Duodenal mucosa (tissue), 2 donors: ENCODE results near the gene TBC1D22B.

ENCODE experiments used
- H3K27ac ChIP-seq: one replicate; pipeline ENCODE4 v1.7.0; 2013; ENCODE audit warnings: low read depth, low read length
- H3K27me3 ChIP-seq, 2 donors: one replicate each; pipeline ENCODE4 v1.7.0; 2013; ENCODE audit warnings: low read length in 2 of 2, control low read depth in 1 of 2; ENCODE audit not compliant: insufficient read depth in 2 of 2, control insufficient read depth in 1 of 2
- H3K36me3 ChIP-seq, 2 donors: one replicate each; pipeline ENCODE4 v1.7.0; 2013; ENCODE audit warnings: low read length in 2 of 2, control low read depth in 1 of 2; ENCODE audit not compliant: insufficient read depth in 2 of 2, control insufficient read depth in 1 of 2
- H3K4me1 ChIP-seq, 2 donors: one replicate each; pipeline ENCODE4 v1.7.0; 2013; ENCODE audit warnings: low read length in 2 of 2, control low read depth in 1 of 2; ENCODE audit not compliant: insufficient read depth in 2 of 2, control insufficient read depth in 1 of 2
- H3K4me3 ChIP-seq, 2 donors: one replicate each; pipeline ENCODE4 v1.7.0; 2013; ENCODE audit warnings: low read length in 2 of 2, low read depth in 1 of 2
- H3K9ac ChIP-seq, 2 donors: one replicate each; pipeline ENCODE4 v1.7.0; 2013; ENCODE audit warnings: low read length in 2 of 2, low read depth in 1 of 2
- H3K9me3 ChIP-seq, 2 donors: one replicate each; pipeline ENCODE4 v1.7.0; 2013; ENCODE audit warnings: low read length in 2 of 2, control low read depth in 1 of 2; ENCODE audit not compliant: control insufficient read depth in 1 of 2

TBC1D22B gene

DNA sequence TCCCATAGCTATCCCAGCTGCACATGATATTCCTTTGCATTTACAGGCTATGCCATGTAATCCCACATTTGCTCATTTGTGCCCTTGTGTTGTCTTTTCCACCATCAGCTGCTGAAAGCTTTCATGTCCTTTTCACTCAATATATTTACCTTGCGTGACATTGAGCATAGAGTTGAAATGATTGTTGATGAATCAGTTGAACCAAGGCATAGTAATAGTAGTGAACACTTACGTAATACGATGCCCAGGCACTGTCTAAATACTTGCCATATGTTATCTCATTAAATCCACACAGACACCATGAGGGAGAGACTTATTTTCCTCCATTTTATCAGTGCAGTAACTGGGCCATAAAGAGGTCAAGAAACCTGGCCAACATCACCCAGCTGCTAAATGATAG is 109.3 kb downstream of the TBC1D22B start:
- Histone ChIP-seq H3K9me3 (no peaks in the 10 kb centered on the region), H3K4me3 (no peak overlapping the region), H3K27me3 (no peaks in the 10 kb centered on the region), H3K36me3 (peaks cover 7 to 58% of the 10 kb centered on the region in 2 donors), H3K9ac (no peak overlapping the region), H3K4me1 (no peaks in the 10 kb centered on the region), H3K27ac (no peak overlapping the region)

DNA sequence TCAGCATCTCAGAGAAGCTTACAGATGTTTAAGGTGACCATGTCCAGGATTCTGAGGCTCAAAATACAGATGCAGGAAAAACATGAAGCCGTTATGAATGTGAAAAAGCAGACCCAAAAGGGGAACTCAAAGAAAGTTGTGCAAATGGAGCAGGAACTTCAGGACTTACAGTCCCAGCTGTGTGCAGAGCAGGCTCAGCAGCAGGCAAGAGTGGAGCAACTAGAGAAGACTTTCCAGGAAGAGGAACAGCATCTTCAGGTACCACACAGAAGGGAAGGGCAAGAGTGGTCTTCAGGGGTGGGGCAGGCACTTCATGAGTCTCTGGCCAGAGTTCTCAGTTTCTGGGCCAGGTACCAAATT is 111.4 kb downstream of the TBC1D22B start:
- Histone ChIP-seq H3K9me3 (no peaks in the 10 kb centered on the region), H3K36me3 (peaks cover 6 to 45% of the 10 kb centered on the region in 2 donors), H3K4me1 (no peaks in the 10 kb centered on the region), H3K27ac (no peak overlapping the region), H3K4me3 (no peak overlapping the region), H3K27me3 (no peaks in the 10 kb centered on the region), H3K9ac (no peak overlapping the region)

DNA sequence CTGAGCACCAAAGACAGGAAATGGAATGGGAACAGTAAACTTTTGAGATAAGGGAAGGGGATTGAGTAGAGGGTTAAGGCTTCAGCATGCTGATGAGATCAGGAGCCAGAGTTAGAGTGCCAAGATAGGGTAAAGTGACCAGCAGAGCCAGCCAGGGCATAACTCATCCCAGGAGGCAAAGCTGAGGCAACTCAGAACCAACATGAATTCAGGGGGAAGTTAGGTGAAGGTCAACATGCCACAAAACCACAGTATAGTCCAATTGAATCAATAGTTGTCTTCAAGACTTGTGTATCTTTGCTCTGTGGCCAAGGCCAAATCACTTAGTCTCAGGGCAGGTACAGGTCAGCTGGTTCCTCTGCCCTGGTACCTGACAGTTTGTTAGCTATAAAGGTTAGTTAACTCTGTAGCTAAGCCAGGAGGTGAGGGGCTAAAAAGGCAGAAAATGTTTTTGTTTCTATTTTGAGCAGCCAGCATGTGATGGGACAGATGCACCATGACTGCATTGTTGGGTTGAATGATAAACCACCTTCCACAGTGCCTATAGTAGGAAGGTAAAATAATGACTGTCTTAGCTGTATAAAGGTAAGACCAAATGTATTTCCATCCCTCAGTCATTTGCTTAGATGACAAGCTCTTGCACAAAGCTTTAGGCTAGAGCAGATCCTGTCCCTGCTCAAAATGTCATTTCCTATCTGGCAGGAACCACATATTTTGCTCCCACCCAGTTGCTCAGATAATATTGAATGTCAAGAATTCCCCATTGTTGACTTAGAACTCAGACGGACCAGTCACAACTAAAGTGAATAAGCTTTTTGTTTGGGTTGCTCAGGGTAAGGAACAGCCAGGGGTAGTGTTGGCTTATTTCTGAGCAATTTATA is 112.0 kb downstream of the TBC1D22B start:
- no peak overlapping the region for H3K4me3 ChIP-seq
- H3K9ac ChIP-seq, result no peak overlapping the region
- no peaks in the 10 kb centered on the region for H3K4me1 ChIP-seq
- no peaks in the 10 kb centered on the region for H3K27me3 ChIP-seq
- H3K27ac ChIP-seq, result no peak overlapping the region
- H3K36me3 ChIP-seq, result peaks cover 6 to 50% of the 10 kb centered on the region in 2 donors
- H3K9me3 ChIP-seq, result no peaks in the 10 kb centered on the region

DNA sequence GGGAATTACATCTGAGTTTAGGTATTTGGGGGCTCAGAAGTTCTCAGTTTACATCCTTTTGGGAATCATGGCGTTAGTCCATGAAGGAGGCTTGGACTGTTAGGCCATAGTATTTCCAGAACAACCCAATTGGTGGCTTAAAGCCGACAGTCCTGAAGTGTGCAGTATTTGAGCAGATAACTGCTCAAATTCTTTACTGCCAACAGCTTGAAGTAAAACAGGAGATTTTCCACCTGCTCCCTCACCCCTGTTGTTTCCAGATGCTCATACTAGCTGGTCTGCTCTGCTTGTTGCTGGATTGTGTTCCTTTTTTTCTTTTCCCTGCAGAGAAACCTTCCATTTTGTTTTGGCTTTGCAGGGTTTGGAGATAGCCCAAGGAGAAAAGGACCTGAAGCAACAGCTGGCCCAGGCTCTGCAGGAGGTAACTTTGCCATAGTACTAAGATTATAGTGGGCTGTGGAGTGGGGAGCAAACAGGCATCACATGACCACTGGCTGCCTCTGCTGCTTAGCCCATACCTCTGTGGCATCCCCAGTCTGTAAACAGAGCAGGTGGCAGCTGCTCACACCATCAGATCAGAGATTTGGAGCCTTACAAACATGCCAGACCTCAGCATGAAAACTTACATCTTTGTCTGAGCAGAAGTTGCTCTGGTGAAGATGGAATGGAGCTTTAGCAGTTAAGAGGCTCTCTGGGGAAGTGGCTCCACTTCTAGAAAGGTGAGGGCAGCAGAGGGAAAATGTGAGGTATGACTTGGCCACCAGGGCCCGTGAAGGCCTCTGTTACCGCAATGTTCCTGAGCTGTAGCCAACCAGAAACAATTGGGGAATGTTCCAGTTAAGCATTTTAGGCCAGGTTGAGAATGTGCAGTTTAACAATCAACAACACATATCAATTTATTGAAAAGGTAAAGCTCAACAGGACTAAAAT is 113.8 kb downstream of the TBC1D22B start:
- no peak overlapping the region for H3K4me3 ChIP-seq
- H3K36me3 ChIP-seq, result peaks cover 10 to 68% of the 10 kb centered on the region in 2 donors
- H3K27me3 ChIP-seq, result no peaks in the 10 kb centered on the region
- H3K9me3 ChIP-seq, result no peaks in the 10 kb centered on the region
- H3K27ac ChIP-seq, result no peak overlapping the region
- H3K9ac ChIP-seq, result no peak overlapping the region
- no peaks in the 10 kb centered on the region for H3K4me1 ChIP-seq

DNA sequence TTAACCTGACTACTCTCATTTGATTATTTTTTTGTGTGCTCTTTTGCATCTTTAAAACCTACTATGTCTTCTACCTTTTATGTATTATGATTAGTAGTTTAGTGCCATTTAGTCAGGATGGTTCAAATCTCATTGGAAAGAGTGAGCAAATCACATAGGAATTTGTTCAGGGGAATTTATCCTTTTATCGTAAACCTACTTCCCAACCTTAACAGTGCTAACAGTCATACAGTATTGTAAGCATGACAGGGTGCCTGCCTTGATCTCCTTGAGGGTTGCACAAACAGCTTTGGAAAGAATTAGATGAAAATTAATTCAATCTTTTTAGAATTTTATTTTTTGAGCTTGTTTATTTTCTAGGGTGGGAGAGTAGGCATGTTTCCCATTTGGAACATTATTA is 114.5 kb downstream of the TBC1D22B start:
- Histone ChIP-seq H3K4me1 (no peaks in the 10 kb centered on the region), H3K36me3 (peaks cover 10 to 70% of the 10 kb centered on the region in 2 donors), H3K4me3 (no peak overlapping the region), H3K9ac (no peak overlapping the region), H3K9me3 (no peaks in the 10 kb centered on the region), H3K27ac (no peak overlapping the region), H3K27me3 (no peaks in the 10 kb centered on the region)

DNA sequence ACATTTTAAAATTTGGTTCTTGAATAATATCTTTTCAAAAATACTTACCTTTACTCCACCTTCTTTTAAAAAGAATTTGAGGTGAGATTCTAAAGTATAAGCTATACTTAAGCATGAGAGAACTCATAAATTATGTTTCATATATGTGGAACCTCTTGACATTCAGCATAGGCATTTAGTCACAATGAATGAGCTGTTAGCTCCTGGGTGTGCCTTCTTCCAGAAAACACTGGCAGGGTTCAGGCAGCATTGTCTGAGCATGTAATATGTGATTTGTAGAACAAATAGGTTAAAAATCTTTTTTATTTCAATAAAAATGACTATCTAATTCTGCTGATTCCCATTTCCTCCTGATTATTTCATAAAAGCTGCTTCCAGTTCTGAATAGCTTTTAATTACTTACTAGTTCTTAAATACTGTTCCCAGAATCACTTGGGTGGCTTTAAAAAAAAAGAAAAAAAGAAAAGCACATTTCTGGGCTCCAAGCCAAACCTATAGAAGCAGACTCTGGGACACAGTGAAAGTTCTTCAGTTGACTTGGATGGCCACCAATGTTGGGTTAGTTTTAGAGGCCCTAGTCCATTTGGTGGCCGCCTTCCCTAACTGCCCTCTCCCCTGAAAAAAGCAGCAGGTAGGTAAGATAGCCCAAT is 116.4 kb downstream of the TBC1D22B start:
- no peaks in the 10 kb centered on the region for H3K4me1 ChIP-seq
- peaks cover 10 to 68% of the 10 kb centered on the region in 2 donors for H3K36me3 ChIP-seq
- no peak overlapping the region for H3K27ac ChIP-seq

DNA sequence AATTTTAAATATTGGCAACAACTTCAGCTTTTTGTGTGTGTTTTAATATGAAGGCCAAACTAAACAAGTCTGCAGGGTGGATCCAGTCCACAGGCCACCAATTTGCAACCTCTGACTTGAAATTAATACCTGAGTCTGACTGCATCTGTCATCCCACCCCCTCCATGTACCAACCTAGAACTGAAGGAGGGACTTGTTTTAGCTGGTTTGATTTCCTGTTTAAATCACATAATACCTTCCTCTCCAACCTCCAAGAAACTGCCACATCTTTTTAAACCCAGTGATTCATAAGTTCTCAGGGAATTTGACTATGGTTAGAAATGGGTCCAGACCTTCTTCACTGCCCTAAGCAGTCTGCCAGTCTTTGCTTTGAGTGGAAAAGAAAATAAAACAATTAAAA is 117.8 kb downstream of the TBC1D22B start:
- H3K9ac ChIP-seq, result no peak overlapping the region
- H3K4me1 ChIP-seq, result no peaks in the 10 kb centered on the region
- no peaks in the 10 kb centered on the region for H3K27me3 ChIP-seq
- no peak overlapping the region for H3K4me3 ChIP-seq
- H3K9me3 ChIP-seq, result no peaks in the 10 kb centered on the region
- H3K27ac ChIP-seq, result no peak overlapping the region
- peaks cover 10 to 58% of the 10 kb centered on the region in 2 donors for H3K36me3 ChIP-seq

More for the DNA sequence above, 116.4 kb downstream of the TBC1D22B start:
- Histone ChIP-seq H3K9ac (no peak overlapping the region), H3K27me3 (no peaks in the 10 kb centered on the region), H3K4me3 (no peak overlapping the region), H3K9me3 (no peaks in the 10 kb centered on the region)

DNA sequence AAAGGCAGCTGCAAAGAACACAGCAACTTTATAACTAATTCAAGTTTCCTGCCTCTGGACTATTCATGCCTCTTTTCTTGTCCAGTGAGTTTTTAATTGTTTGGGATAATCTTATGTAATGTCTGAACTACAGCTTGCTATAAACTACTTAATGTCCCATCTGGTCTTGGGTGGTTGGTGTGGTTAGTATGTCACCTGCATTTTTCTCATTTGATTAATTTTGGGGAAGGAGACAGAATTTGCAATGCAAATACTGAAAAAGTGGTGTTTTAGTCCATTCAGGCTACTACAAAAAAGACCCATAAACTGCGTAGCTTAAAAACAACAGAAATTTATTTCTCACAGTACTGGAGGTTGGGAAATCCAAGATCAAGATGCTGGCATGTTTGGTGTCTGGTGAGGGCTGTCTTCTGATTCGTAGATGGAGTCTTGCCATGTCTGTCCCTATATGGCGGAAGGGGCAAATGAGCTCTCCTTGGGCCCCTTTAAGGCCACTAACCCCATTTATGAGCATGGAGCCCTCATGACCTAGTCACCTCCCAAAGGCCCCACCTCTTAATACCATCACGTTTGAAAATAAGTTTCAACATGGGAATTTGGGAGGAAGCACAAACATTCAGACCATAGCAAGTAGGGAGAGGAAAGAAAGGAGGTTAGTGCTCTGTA is 118.6 kb downstream of the TBC1D22B start:
- Histone ChIP-seq H3K36me3 (peaks cover 9 to 55% of the 10 kb centered on the region in 2 donors), H3K4me3 (no peak overlapping the region), H3K27ac (no peak overlapping the region)

DNA sequence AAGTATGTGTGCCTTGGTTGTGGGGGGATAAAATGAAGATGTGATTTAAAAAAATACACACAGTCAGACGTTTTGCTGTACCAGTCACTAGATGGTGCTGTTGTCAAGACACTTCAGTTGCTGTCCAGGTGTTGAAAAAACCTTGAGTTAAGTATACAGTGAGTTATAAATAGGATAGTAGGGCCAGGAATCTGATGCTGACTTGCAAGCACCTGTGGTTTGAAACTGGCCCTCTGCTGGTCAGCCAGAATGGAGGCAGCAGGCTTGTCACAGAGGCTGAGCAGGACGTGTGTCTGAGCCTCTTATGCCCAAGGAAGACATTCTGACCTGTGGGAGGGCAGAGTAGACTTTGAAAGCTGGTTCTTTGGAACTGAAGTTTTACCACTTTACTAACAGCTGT is 124.0 kb downstream of the TBC1D22B start:
- H3K4me3 ChIP-seq, result no peak overlapping the region
- H3K9me3 ChIP-seq, result no peaks in the 10 kb centered on the region
- no peak overlapping the region for H3K9ac ChIP-seq
- H3K36me3 ChIP-seq, result peaks cover 0 to 52% of the 10 kb centered on the region in 2 donors
- no peak overlapping the region for H3K27ac ChIP-seq
- H3K27me3 ChIP-seq, result no peaks in the 10 kb centered on the region
- H3K4me1 ChIP-seq, result no peaks in the 10 kb centered on the region

More for the DNA sequence above, 118.6 kb downstream of the TBC1D22B start:
- H3K9ac ChIP-seq, result no peak overlapping the region
- no peaks in the 10 kb centered on the region for H3K27me3 ChIP-seq
- no peaks in the 10 kb centered on the region for H3K9me3 ChIP-seq
- no peaks in the 10 kb centered on the region for H3K4me1 ChIP-seq
